A673 (cell line): ENCODE data around the gene WDR7.

Source experiments
- EZH2 ChIP-seq: fragments of 200-600 bp; sonication (generic); IDR thresholded peaks from 2 replicates; pipeline ENCODE4 v1.6.1; 2017; ENCODE audit warnings: borderline replicate concordance, low read depth, mild to moderate bottlenecking, mixed read lengths, antibody characterized with exemption, low read length; ENCODE audit not compliant: poor library complexity, severe bottlenecking
- TF ChIP-seq, protein P1 (sequence below): fragments of 300-800, 200-600 bp; sonication (generic); conservative IDR thresholded peaks from 2 replicates; pipeline ENCODE4 v1.5.1; 2017; ENCODE audit warnings: low read depth, mild to moderate bottlenecking, antibody characterized with exemption, low read length, moderate library complexity, mixed read lengths

DNA sequence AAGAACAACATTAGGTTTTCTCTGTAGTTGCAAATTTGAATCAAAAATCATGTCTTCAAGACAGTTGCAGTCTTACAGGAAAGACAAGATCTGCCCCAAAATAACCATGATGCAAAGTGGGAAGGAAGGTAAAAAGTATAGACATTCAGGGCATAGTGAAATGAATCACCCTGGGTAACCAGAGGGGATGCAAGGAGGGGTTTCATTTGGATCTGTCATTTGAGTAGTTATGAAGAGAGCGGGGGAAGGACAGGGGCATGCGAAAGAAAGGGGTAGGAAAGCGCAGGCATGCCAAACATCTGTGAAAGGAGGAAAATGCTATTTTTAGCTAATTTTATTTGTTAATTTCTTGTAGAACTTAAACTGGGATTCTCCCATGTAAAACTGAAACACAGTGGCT is 276.6 kb downstream of the WDR7 start:
- TF ChIP-seq, protein P1, sequence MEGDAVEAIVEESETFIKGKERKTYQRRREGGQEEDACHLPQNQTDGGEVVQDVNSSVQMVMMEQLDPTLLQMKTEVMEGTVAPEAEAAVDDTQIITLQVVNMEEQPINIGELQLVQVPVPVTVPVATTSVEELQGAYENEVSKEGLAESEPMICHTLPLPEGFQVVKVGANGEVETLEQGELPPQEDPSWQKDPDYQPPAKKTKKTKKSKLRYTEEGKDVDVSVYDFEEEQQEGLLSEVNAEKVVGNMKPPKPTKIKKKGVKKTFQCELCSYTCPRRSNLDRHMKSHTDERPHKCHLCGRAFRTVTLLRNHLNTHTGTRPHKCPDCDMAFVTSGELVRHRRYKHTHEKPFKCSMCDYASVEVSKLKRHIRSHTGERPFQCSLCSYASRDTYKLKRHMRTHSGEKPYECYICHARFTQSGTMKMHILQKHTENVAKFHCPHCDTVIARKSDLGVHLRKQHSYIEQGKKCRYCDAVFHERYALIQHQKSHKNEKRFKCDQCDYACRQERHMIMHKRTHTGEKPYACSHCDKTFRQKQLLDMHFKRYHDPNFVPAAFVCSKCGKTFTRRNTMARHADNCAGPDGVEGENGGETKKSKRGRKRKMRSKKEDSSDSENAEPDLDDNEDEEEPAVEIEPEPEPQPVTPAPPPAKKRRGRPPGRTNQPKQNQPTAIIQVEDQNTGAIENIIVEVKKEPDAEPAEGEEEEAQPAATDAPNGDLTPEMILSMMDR, result no peak
- no peak for TF ChIP-seq EZH2
